ENCODE results near the gene ZFR2.
A peak's percentile ranks its signal among the peaks of the same experiment; 100 is the strongest.
"Not testable (repeated sequence)": the region's sequence is repeated elsewhere in the genome, so short reads cannot be mapped to it uniquely, and the experiment has no call there.

Gene ZFR2

DNA sequence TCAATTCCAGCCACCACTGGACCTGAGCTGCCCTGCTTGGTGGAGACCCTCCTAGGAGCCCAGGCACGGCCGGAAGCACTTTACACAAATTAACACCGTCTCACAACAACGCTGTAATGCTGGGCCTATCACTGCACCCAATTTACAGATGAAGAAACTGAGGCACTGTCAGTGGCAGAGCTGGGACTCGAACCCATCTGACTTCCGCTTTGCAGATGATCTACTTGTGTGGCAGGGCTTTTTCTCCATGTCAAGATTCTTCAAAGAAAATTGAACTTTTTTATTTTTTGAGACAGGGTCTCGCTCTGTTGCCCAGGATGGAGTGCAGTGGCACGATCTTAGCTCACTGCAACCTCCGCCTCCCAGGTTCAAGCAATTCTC lies 33.8 kb downstream of the ZFR2 start:
- DNase-seq = no peak

DNA sequence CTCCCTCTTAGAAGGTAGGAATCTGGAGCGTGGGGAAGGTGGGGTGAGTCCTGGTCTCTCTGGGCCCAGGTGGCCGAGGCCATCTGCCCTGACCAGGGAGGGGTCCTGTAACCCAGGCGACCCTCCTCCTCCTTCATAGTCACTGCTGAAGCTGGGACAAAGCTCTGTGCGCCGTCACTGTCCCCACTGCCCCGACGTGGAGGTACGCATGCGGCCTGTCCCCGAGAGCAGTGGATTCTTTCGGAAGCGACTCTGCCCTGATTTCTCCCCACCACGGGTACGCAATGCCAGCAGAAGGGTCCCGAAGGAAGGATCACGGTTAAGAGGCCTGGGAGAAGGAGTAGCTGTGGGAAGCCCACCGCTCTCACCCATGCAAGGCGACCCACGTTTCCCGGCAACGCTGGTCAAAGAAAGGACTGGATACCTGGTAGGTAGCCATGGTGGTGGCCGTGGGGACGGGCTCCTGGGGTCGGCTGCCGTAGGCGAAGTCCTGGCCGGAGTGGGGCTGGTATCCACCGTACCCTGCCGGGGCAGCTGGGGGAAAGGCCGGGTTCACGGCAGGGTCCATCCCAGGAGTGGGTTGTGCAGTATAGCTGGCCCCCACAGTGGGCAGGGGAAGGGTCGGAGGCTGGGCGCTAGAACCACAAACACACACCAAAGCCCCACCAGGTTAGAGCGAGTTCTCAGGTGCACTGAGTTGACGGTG lies 34.3 kb downstream of the ZFR2 start:
- DNase-seq = no peak

DNA sequence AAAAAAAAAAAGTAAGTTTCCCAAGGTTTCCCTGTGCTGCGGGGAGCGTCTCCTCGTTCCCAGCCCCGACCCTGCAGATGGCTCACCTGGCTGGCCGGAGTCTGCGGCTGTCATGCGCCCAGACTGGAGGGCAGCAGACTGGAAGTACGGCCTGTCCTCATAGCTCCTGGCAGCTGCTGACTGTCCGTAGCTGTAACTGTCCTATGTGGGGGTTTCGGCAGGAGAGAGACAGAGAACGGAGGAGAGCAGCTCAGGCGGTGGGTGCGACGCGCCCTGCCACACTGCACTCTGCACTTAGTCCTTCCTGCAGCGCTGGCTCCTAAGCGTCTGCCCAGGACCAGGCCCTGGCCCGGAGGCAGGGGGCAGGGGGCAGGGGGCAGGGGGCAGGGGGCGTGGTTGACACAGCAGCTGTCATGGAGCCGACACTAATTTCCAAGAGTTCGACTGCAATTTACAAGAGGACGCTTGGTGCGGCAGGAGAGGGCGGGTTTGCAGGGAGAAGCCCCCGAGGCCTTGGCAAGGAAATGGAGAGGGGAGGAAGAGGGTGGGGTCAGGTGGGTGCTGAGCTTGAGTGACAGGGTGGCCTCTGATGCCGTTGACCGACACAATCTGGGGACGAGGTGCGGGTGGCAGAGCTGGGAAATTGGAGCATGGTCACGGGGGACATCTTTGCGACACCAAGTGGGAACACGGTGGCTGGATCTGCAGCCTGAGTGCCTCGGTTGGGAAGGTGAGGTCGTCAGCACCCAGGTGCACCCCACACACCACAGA lies 35.1 kb downstream of the ZFR2 start:
- DNase-seq = no peak

DNA sequence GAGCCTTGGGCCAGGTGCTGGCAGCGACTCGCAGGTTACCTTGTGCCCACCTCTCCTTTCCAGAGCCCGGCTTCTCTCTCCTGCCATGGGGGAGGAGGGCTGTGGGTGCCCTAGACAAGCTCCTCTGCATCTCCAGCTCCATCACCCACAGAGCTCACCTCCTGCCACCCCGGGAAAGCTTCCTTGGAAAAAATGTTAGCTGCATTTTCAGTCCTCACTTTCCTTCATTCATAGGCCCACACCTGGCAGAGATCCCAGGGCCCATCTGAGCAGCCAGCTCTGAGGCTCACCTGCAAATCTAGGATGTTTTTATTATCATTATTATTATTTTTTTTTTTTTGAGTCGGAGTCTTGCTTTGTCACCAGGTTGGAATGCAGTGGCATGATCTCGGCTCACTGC lies 36.8 kb downstream of the ZFR2 start:
- DNase-seq = no peak

DNA sequence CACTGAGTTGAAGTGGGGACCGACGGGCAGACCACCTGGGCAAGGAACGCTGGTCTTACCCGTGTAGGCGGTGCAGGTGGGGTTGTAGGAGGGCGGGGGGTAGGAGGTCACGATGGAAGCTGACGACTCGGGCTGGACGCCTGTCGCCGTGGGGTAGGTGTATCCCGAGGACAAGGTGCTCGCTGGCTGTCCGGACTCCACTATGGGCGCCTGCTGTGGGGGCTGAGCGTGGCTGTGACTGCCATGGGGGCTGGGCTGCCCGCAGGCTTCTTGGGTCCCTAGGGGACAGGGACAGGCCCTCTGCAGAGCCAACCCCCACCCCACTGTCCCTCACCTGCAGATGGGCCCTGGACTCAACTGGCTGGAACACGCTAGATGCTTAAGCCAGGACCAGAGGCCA lies 37.2 kb downstream of the ZFR2 start:
- no peak for DNase-seq

DNA sequence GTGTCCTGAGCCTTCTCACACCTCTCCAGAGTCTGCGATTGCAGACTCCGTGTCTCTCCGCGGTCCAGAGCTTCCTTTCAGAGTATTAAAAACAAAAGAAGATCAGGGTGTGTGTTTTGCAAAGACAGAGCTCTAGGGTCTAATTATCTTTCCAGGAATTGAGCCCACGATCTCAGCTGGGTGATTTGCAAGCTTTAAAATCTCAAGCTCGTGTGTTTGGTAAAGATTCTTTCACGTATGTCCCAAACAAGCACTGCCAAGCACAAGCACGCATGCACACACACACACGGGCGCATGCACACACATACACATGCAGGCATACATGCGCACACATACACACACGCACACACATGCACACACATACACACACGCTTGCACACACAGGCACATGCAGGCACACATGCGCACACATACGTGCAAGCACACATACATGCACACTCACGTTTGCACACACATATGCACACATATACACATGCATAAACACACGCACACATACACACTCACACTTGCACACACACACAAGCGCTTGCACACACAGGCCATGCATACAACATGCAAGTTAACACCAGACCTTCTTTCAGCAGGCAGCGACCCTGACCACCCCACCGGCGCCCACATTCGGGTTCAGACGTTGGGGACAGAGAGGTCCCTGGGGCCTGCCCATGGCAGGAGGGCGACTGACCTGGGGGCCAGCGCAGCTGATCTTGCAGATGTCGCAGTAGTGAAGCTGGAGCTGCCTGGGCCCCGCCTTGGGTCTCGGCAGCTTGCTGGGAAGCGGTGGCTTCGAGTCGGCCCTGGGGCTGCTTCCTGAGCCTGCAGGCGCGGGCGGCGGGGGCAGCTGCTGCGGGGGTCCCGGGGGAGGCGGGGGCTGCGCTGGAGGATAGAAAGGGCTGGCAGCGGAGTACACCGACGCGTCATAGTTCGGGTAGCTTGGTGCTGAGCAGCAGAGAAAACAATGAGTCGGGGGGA lies 37.9 kb downstream of the ZFR2 start:
- no peak for DNase-seq

DNA sequence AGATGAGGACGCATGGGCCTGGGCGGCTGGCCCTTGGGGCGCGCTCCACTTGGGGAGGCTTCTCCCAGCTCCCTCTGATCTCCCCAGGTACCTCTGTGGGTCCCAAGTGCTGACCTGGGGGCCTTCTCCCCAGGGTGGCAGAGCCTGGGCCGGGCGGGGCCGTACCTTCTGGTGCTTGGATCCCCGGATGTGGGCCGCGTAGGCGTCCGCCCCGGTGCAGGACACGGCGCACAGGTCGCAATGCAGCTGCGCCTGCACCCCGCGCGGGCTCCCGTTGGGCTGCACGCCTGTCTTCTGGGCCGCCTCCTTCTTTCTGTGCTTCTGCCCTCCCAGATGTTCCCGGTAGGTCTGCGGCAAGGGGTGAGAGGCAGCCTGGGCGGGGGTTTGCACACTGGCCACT lies 41.5 kb downstream of the ZFR2 start:
- no peak for DNase-seq

DNA sequence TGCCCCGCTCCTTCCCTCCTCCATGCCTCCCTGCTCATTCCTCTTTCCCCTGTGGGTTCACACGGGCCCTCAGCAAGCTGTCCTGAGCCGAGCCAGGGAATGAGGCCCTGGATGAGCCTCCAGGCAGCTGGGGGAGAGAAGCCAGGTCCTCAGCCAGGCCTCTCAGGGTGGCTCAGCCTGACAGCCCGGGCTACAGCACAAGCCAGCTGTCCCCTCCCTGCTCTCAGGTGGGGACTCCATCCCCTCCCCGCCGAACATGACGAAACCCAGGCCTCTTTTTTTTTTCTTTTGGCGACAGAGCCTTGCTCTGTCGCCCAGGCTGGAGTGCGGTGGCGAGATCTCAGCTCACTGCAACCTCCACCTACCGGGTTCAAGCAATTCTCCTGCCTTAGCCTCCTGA lies 42.7 kb downstream of the ZFR2 start:
- no peak for DNase-seq

DNA sequence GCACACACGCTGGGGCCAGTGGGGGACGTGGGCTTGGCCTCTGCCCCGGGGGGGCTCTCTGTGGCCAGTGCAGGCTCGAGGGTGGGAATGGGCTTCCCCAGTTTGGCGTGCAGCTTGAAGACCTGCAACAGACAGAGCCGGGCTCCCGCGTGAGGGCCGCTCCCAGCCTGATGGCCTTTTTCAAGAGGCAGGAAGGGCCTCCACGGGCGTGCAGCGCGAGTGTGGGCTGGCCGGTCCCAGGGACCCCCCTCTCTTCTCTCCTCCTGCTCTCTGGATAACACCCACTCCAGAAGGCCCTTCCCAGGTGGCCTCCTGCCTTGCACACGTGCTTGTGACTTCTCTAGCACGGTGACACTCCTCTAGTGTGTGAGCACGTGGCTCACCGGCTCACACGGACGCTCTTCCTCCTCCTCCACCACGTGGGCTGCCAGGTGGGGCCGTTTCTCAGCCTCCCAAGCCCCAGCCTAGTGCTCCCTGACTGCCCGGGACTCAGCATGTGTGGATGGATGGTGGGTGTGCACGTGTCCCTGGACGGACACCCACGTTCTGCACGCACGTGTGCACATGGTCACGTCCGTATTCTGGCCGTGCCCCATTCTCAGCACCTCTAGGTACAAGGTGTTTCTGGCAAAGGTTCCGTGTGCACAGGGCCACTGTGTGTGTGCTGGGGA lies 43.4 kb downstream of the ZFR2 start:
- no peak for DNase-seq

DNA sequence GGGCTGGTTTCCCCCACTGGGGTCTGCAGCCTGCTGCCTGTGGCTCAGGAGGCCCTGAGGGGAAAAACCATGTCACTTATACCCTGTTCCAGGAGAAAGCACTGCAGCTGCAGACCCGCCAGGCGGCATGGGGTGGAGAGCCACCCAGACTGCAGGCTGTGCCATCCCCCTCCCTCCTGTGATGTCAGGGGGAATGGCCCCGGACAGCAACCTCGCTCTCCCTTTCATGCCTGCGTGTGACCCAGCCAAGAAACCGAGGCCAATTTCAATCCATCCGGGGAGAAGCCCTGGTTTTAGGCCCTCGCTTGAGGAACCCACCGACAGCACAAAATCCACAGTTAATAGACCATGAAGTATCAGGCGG lies 45.5 kb downstream of the ZFR2 start:
- DNase-seq = no peak

DNA sequence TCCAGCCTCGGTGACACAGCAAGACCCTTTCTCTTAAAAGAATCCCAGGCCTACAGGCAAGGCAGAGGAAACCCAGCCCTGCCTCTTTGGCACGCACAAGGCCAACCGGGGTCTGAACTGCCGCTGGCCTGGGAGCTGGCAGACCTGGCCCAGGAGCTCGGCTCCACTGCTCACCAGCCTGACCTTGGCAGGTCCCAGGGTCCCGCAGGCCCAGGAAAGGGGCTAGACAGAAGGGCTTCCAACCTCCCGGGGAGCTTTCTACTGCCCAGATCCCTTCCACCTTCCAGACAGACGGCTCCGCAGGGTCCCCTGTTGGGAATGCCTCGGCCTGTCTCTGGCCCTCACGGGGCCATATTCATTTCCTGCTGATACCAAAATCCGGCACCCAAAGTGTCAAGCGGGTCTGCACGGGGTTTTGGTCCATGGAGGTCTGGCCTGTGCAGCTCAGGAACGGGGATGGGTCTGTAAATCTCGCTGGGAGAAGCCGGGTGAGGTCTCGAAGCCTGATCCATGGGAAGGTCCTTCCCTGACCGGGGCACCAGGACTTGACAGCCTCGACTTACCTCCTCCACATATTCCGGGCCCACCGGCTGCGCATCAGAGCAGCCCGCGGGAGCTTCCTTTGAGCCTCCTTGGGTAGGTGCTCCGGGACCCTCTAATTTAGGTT lies 46.0 kb downstream of the ZFR2 start:
- no peak for DNase-seq

DNA sequence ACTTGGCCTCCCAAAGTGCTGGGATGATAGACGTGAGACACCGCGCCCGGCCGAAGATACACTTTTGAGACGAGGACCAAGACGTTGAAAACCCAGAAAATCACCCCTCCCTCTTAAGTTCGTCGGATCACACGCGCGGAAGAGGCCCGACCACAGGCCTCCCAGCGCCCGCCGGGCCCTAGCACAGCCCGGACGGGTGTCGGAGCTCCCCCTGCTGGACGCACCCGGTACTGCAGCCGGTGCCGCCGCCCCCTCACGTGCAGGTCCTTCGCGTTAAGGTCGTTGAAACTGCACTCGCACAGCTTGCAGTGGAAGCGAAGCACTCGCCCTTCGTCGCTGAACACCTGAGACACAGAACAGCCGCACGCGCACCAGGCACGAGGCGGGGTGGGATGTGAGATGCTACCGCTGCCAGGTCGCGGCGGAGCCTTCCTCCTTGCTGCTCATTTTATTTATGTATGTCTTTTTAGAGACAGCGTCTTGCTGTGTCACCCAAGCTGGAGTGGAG lies 46.9 kb downstream of the ZFR2 start:
- peak; percentile 75 for DNase-seq

DNA sequence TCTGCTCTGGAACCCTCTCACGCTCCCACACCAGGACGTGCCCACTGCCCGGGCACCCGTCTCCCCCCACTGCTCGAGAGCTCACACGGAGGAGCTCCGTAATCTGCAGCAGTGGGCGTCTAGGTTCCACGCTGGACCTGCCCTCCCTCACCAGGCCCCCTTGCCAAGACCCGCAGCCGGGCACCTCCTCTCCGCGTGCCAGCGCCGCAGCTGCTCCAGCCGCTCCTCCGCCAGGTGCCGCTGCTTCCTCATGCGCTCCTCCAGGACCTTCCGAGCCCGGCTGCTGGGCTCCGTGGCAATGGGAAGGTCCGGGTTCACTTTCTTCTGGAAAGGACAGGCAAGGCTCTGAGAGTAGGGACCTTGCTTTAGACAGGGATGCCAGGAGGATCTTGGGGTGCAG lies 47.7 kb downstream of the ZFR2 start:
- no peak for DNase-seq

DNA sequence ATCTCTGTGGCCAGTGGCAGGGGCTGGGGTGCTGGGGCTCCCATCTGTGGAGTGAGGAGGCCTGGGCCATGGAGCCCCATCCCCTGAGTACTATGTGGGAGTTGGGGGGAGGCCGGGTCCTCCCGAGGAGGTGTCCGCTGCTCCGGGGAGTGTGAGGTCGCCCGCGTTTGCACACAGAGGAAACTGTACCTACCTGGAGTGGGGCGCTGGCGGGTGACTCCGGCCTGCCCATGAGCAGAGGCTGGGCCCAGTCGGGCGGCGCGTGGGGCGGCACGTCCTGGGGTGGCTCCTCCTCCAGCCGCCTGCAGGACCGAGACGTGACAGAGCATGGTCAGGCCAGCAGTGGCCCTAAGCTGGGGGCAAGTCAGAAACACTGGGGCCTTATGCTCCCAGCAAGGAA lies 48.8 kb downstream of the ZFR2 start:
- no peak for DNase-seq

DNA sequence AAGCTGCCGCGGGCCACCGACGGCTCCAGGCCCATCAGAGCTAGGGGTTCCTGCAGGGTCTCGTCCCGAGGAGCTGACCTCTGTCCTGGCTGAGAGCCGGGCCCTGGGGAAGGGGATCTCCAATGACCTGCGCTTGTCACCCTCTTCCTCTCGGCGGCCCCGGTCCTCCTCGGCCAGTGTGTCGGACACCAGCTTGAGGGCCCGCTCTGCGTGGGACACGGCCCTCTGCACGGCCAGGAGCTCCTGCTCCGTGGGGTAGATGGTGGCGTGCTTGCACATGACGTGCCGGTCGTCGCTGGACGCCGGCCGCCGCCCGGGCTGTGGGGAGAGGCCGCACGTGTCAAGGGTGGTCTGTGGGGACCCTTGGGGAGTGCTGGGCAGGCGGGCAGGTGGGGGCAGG lies 49.9 kb downstream of the ZFR2 start:
- DNase-seq = no peak

DNA sequence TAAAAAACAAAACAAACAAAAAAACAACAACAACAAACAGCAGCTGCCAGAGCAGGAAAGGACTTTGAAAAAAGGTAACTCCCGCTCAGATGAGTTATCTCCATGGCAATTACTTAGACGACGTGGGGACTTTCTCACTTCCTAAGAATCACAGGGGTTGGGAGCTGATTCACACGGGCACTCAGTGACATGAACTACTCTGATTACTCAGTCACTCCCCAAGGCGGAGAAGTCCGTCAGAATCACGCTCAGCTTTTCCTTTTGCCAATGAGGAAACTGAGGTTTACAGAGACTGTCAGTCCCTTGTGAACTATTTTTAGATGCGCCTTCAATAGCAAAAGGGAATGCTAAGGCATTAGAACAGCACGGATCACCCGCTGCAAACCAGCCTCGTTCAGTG lies 50.4 kb downstream of the ZFR2 start:
- DNase-seq = peak; percentile 75

DNA sequence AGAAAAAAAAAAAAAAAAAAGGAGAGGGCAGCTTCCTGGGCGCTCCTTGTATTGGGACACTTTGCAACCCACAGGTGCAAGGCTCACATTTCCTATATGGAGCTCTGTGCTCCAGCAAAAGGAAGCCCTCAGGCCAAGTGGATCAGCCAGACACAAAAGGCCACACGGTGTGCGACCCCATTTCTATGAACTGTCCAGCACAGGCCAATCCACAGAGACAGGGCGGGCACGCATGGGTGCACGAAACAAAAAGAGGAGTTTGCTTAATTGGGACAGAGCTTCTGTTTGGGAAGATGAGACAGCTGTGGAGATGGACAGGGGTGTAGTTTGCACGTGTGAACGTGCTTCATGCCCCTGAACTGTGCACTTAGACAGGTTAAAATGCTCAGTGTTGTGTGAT lies 51.1 kb downstream of the ZFR2 start:
- DNase-seq = no peak

DNA sequence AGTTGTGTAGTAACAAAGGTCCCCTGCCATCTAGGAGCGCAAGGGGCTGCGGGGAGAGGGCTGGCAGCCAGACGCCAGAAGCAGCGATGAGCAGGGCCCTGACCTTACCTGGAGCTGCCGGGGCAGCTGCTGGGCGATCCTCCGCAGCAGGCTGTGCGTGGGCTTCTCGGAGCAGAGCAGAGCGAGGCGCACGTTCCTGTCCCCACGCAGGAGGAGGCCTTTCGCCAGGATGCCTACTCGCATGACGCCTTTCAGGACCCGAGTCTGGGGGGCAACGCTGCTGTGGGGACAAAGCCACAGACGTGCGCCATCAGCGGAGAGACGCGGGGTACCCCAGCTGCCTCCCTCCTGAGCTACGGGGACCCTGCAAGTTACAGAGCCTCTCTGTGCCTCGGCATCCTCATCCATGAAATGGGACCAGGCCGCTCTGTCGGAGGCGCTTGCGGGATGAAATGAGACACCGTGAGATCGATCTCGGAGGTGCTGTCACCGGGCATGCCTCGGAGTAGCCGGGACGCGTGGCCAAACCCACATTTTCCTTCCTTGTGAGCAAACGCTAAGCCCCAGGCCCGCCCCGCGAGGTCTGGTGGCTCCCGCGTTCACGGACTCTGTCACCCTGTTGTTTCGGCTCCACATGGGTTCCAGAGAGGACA lies 52.1 kb downstream of the ZFR2 start:
- DNase-seq = no peak

DNA sequence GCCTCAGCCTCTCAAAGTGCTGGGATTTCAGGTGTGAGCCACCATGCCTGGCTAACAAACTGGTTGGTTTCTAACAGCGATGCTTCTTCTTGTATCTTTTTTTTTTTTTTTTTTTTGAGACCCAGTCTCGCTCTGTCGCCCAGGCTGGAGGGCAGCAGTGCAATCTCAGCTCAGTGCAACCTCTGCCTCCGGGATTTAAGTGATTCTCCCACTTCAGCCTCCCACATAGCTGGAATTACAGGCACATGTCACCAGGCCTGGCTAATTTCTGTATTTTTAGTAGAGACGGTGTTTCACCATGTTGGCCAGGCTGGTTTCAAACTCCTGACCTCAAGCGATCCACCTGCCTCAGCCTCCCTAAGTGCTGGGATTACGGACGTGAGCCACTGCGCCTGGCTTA lies 52.7 kb downstream of the ZFR2 start:
- DNase-seq = not testable (repeated sequence)

DNA sequence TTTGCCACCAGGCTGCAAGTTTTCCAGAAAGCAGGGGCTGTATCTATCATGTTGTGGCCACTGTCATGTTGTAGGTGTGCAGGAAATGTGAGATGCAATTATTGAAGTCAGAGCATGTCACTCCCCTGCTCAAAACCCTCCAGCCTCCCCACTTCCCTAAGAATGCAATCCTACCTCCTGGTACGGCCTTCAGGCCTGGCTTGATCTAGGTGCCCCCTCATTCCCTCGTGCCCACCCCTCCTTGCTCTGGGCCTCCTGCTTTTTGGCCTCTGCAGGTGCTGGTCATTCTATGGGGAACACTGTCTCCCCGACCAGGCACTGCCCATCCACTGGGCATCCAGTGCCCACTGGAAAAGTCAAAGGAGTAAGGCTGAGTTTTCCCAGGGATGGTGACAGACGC lies 54.2 kb downstream of the ZFR2 start:
- DNase-seq = no peak

DNA sequence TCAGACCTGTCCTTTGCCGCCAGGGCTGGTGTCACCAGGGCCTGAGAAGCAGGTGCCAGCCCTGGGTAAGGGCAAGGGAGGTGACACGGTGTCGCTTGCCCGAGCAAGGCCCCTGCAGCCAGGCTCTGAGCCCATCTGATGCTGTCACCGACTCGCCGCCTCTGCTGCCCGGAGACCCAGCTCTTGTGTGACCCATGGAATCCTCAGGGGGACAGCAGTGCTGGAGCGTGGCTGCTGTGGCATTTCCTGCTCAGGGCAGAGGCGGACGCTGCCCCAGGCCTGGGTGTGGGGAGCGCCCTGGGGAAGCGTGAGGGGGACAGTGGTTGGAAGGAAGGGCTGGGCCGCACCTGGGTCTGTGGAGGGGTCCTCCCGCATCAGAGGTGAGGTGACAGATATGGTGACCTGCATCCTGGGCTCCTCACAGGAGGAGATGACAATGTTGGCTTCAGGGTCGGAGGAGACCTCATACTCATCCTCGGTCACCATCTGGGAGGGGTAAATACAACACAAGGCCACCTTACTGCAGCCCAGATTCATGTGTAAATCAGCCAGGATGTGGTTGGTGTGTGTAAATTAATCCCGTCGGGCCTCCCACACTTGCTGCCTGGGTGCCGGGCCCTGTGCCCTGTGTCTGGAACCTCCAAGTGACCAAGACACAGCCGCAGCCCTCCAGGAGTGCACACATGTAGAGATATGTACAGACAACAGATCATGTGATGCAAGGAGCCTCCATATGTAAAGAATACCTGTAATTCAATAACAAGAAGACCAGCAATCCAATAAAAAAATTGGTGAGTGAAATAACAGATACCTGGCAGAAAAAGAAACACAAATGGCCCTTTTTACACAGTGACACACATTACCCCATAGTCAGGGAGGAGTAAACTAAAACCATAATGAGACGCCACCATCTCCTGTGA lies 55.1 kb downstream of the ZFR2 start:
- DNase-seq = no peak
